KG1 (cell line): ENCODE results near the gene AIG1.
"Not testable (repeated sequence)": the region's sequence is repeated elsewhere in the genome, so short reads cannot be mapped to it uniquely, and the experiment has no call there.

Experiments used
- DNase-seq: peaks from one replicate; lab custom pipeline; 2025; lab: John Stamatoyannopoulos, UW

AIG1 gene, protein sequence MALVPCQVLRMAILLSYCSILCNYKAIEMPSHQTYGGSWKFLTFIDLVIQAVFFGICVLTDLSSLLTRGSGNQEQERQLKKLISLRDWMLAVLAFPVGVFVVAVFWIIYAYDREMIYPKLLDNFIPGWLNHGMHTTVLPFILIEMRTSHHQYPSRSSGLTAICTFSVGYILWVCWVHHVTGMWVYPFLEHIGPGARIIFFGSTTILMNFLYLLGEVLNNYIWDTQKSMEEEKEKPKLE

GRCh38 chr6:143060806-143061596 lies at the start of gene AIG1:
AIG1 (plus strand) TSS chr6:143060889; CDS start chr6:143060926, 37 bp downstream.
- peak; percentile 34 for DNase-seq

- DNase-seq = no peak
Observed at GRCh38 chr6:143014764-143015163, 45.9 kb upstream of the AIG1 start.

- no peak for DNase-seq
Observed at GRCh38 chr6:143015300-143015706, 45.4 kb upstream of the AIG1 start.

- no peak for DNase-seq
Observed at GRCh38 chr6:143018955-143019354, 41.7 kb upstream of the AIG1 start.

- DNase-seq = not testable (repeated sequence)
Observed at GRCh38 chr6:143020862-143021261, 39.8 kb upstream of the AIG1 start.

DNA sequence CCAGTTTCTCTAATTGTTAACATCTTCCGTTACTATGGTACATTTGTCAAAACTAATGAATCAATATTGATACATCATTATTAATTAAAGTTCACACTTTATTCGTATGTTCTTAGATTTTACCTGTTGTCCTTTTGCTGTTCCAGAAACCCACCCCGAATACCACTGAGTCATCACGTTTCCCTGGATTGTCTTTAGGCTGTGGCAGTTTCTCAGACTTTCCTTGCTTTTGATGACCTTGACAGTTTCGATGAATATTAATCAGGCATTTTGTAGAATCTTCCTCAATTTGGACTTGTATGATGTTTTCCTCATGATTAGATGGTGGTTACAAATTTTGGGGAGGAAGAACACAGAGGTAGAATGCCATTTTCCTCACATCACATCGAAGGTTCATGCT lies 39.1 kb upstream of the AIG1 start:
- no peak for DNase-seq

DNA sequence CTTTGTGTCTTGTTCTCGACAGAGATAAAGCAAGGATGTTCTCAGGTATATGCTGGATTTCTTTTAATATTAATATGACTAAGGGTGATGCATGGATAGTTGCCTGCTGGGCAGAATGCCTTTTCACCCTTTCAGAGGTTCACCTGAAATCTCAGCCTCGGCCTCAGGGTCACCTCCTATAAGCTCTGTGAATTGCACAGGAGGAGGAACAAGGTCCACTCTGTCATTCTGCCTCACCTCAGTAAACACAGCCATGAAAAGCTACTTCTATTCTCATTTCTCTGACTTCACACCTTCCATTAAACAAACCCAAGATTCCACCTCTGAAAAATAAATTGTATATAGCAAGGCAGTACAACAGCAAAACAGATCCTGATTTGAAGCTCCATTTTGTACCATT lies 38.1 kb upstream of the AIG1 start:
- DNase-seq = no peak

- no peak for DNase-seq
Observed at GRCh38 chr6:143023695-143024094, 37.0 kb upstream of the AIG1 start.

GRCh38 chr6:143024977-143025376 lies 35.7 kb upstream of the AIG1 start:
- no peak for DNase-seq

GRCh38 chr6:143026696-143027449 lies 33.8 kb upstream of the AIG1 start:
- peak; percentile 3 for DNase-seq

- DNase-seq = no peak
Observed at GRCh38 chr6:143034689-143035334, 25.9 kb upstream of the AIG1 start.

- no peak for DNase-seq
Observed at GRCh38 chr6:143037470-143037869, 23.2 kb upstream of the AIG1 start.

DNA sequence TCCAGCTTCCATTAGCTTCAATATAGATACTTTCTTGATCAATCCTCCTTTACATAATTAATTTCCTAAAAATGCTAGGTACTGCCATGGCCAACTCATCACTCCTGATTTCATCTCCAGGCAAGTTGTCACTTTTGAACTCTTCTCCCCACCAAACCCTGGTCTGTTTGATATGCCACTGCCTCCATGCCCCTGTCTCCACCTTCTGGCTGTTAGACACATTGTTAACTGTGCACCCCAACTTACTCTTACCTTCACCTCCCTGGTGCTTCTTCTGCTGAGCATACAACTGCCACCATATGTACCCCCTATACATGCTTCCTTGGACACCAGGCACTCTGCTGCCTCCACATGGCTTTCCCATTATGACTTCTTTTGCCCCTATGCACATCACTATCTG lies 21.9 kb upstream of the AIG1 start:
- no peak for DNase-seq

GRCh38 chr6:143039548-143039947 lies 21.1 kb upstream of the AIG1 start:
- DNase-seq = no peak

GRCh38 chr6:143040018-143040417 lies 20.7 kb upstream of the AIG1 start:
- no peak for DNase-seq

- not testable (repeated sequence) for DNase-seq
Observed at GRCh38 chr6:143044345-143044744, 16.3 kb upstream of the AIG1 start.

- no peak for DNase-seq
Observed at GRCh38 chr6:143049611-143050010, 11.1 kb upstream of the AIG1 start.

DNA sequence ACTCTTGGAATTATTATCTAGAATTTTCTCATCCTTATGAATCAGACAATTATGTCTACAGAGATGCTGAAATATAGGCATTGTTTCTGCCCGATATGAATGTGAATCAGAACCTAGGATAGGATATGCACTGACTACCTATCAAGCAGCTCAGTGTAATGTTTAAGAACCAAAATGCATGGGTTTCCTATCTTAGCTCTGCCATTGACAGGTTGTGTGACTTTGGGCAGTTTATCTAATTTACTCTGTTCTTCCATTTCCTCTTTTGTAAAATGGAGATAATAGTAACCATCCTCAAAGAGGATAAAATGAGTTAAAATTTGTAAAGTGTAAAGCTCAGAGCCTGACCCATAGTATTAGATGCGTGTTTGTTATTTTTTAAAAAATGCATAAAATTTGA lies 10.2 kb upstream of the AIG1 start:
- DNase-seq = no peak

- DNase-seq = no peak
Observed at GRCh38 chr6:143052282-143052681, 8.4 kb upstream of the AIG1 start.

DNA sequence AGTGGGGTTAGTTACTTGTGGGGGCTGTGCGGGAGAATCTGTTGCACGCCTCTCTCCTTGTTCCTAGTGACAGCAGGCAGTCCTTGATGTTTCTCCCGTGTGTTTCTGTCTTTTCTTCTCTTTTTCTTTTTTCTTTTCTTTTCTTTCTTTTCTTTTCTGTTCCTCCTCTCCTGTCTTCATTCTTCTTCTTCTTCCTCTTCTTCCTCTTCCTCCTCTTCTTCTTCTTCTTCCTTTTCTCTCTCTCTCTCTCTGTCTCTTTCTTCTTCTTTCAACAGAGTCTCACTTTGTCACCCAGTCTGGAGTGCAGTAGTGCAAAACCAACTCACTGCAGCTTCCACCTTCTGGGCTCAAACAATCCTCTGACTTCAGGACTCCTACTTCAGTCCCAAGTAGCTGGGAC lies 6.8 kb upstream of the AIG1 start:
- DNase-seq = no peak

GRCh38 chr6:143054329-143054728 lies 6.4 kb upstream of the AIG1 start:
- no peak for DNase-seq

DNA sequence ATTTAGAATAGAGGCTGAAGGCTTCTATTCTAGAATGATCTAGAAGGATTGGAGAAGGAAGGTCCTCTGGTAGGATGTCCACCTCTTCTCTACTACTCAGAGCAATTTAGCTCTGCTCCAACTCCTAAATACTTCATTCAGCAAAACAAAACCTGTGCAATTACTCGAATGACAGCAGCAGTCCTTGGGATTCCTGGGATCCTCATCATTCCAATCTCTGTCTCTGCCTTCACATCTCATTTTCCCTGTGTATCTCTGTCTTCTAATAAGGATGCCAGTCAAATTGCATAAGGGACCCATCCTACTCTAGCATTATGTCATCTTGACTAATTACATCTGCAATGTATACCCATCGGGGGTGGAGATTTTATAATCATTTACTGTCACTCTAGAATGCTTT lies 5.5 kb upstream of the AIG1 start:
- DNase-seq = no peak
